PC-3 (cell line): ENCODE measurements around the gene CRYAA.
"Not testable (repeated sequence)": the region's sequence is repeated elsewhere in the genome, so short reads cannot be mapped to it uniquely, and the experiment has no call there.

Experiments
- EZH2 ChIP-seq: fragments of 300-600 bp; sonication (generic); IDR thresholded peaks from one replicate; pipeline ENCODE4 v1.6.1; 2017; ENCODE audit warnings: antibody characterized with exemption, mild to moderate bottlenecking, low read length; ENCODE audit not compliant: unreplicated experiment
- EZH2phosphoT487 ChIP-seq: fragments of 300-600 bp; sonication (generic); IDR thresholded peaks from 2 replicates; pipeline ENCODE4 v1.6.1; 2018; ENCODE audit warnings: mild to moderate bottlenecking, antibody characterized with exemption, low read length, borderline replicate concordance
- TF ChIP-seq, protein P1 (sequence below): fragments of 300-600 bp; sonication (generic); conservative IDR thresholded peaks from 2 replicates; pipeline ENCODE4 v1.5.1; 2017; ENCODE audit warnings: antibody characterized with exemption, low read depth, mild to moderate bottlenecking, low read length

DNA sequence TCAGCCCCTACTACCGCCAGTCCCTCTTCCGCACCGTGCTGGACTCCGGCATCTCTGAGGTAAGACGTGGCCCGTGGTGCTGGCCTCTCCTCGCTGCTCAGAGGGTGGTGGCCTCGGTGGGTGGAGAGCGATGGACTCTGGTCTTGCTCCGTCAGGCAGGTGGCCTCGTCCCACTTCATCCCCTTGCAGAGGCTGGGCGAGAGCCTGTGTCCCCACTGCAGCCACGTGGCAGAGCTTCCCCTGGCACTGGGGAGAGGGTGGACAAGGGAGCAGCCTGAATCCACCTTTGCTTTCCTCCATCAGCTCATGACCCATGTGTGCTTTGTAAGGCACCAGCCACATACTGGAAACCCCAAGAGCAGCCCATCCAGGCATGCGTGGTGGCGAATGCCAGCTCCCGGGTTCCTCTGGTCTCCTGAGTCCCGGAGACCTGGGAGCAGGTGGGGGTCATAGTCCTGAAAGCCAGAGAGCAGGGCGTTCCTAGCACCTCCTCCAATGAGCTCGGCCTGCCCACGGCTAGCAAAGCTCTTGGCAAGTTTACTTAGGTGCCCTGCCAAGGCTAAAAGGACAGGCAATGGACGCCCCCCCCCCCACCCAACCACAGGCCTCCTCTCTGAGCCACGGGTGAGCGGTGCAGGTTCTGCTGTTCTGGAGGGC, 550 bp downstream of the CRYAA start:
- TF ChIP-seq, protein P1, sequence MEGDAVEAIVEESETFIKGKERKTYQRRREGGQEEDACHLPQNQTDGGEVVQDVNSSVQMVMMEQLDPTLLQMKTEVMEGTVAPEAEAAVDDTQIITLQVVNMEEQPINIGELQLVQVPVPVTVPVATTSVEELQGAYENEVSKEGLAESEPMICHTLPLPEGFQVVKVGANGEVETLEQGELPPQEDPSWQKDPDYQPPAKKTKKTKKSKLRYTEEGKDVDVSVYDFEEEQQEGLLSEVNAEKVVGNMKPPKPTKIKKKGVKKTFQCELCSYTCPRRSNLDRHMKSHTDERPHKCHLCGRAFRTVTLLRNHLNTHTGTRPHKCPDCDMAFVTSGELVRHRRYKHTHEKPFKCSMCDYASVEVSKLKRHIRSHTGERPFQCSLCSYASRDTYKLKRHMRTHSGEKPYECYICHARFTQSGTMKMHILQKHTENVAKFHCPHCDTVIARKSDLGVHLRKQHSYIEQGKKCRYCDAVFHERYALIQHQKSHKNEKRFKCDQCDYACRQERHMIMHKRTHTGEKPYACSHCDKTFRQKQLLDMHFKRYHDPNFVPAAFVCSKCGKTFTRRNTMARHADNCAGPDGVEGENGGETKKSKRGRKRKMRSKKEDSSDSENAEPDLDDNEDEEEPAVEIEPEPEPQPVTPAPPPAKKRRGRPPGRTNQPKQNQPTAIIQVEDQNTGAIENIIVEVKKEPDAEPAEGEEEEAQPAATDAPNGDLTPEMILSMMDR, result not testable (repeated sequence)
- not testable (repeated sequence) for TF ChIP-seq EZH2, EZH2phosphoT487
